ENCODE data around the gene SYNDIG1.
A peak's percentile ranks its signal among the peaks of the same experiment; 100 is the strongest.
"Not testable (repeated sequence)": the region's sequence is repeated elsewhere in the genome, so short reads cannot be mapped to it uniquely, and the experiment has no call there.

SYNDIG1 gene

DNA sequence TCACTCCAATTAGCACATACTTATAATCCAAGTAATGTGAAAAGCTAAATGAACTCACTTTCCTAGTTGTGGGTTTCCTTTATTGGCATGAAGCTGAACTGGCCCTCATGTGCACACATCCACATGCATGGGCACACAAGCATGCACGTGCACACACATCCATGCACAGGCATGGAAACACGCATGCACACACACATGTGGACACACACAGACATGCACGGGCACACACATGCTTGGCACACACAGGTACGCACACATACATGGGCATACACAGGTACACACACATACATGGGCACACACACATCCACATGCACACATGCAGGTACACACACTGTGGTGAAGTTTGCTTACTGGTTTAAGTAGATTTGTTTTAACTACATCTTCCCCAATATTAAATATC lies 23.8 kb downstream of the SYNDIG1 start:
- no peak for DNase-seq (ENCODE audit: low read depth)

DNA sequence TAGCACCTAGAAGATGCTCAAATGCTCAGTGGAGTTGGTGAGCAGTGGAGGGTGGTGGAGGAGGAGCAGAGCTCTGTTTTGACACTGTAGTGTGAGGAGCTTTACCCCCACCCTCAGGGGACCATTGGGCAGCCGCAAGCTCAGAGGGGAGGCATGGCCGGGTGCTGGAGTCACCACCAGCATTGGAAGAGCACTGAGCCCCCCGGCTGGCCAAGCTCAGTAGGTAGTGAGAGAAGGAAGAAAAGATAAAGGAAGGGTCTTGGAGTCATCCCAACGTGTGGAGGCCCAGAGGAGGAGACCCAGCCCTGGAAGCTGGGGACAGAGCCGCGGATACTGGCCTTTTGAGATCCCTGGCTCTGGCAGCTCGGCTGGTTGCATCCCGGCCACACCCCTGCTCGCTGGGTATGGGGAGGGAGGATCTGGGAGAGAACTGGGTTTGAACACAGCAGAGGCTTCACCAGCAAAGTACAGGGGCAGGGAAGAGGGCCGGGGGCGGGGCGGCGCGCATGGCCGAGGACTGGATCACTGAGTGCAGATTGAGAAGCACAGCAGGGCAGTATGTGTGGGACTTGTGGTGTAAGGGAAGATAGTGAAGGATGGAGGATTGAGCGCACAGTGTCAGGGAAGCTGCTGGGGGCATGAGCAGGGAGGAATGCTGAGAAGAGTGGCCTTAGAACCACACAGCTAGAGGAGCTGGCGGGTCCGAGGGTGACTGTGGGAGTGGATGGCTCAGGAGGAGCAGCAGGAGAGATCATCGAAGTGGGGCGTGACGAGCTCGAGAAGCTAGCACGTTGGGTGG lies 24.4 kb downstream of the SYNDIG1 start:
- DNase-seq (ENCODE audit: low read depth): no peak

DNA sequence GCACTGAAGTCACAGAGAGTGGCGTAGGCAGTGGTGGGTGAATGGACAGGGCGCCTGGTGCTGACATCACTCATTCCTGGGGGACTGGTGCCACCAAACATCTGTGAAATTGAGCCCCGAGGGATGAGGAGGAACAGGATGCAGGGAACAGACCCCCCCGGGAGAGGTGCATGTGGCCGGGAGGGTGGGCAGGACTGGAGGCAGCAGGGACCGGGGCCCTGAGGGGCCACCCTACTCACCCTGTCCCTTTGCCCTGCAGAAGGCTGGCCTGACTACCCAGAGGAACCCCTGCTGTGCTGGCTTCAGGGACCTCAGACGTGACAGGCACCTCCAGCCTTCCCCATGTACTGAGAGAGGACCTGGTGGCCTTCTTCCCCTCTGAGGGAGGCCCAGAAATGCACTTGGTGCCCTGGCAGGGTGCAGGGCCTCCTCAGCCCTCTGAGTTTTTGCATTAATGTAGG lies 25.1 kb downstream of the SYNDIG1 start:
- DNase-seq (ENCODE audit: low read depth): no peak

DNA sequence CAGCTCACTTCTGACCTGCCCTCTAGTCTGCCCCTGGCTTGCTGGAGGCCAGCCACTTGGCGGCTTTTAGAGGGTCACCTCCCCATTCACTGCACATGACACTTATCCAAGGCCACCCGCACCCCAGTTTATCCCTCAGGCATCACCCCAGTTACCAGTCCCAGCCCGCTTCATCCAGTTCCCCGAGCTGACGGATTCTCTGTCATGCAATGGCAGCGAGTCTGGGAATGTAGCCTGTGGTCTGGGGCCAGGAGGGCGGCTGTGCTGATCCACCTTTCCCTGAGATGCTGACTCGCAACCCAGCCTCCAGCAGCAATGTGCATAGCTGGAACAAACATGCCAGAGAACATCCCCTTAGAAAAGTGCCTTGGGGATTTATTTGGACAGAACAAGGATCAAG lies 25.8 kb downstream of the SYNDIG1 start:
- no peak for DNase-seq (ENCODE audit: low read depth)

DNA sequence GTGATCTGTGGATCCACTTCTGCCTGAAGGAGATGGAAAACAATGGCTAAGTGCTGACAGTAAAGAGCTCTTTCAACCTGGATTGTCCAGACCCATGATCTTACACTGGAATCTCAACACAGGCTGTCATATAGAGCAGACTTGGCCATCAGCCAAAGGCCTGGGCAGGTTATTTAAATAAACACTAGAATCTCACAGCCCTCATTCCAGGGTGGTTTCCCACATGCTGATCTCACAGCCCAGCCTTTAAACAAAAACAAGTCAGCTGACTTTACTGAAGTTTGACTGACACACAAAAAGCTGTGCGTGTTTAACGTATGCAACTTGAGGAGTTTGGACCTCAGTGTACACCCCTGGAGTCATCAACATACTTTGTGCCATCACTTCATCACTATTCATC lies 28.4 kb downstream of the SYNDIG1 start:
- peak; percentile 23 for DNase-seq (ENCODE audit: low read depth)

DNA sequence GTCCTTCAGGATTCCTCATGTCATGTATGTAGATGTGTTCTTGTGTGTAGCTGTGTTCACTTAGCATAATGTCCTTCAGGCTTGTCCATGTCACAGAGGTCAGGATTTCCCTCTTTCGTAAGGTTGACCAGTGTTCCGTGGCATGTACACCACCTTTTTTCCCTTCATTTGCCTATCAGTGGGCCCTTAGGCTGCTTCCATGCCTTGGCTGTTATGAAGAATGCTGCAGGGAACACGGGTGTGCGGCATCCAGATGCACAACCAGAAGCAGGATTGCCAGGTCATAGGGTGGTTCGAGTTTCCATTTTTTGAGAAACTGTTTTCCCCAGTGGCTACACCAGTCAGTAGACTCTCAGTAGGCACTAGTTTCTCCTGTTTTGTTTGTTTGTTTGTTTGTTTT lies 29.2 kb downstream of the SYNDIG1 start:
- no peak for DNase-seq (ENCODE audit: low read depth)

DNA sequence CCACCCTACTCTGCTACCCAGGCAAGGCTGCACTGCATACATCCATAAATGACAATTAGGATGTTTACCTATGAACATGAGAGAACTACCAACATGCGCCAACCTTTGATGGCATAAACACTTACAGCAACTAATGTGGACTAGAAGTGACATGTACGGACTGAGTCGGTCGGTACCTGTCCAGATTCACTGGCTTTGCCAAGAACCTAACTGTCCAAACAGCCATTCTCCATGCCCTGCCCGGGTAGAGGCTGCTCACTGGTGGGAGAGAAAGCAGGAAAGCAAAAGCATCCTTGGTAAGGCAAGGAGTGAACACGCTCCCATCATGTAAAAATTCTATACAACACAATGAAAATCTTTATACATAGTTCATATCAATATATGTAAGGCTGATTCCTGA lies 30.0 kb downstream of the SYNDIG1 start:
- DNase-seq (ENCODE audit: low read depth): no peak

DNA sequence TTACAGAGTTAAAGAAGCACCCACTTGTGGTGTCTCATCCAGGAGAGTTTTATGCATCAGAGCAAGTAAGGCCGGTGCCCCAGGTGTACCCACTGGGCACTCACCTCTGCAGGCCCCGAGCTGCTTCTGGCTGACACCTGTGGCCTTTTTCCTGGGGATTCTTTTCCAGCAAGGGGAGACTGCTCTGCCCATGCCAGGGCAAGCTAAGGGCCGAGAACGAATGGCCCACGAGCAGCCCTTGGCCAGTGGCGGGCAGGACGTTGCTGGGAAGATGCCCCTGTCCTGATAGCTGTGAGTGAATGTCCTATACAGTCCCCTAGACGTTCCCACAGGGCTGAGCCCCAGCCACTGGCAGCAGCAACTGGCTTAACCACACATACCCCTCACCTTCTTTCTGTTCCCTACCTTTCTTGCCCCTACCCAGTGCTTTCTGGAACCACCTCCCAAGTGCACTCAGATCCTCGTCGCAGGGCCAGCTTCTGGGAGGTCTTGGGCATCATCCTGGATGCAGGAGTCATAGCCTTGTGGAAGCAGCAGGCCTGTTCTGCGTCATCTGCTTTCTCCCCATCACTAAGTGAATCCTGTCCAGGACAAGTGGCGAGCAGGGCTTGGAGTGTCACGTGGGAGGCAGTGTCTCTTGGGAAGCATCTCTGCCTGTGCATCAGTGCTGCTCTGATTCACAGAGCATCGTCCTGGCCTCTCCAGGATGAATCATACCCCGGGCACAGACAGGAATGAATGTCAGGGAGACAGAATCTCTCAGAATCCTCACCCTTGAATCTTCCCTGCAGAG lies 32.5 kb downstream of the SYNDIG1 start:
- DNase-seq (ENCODE audit: low read depth): peak; percentile 70

DNA sequence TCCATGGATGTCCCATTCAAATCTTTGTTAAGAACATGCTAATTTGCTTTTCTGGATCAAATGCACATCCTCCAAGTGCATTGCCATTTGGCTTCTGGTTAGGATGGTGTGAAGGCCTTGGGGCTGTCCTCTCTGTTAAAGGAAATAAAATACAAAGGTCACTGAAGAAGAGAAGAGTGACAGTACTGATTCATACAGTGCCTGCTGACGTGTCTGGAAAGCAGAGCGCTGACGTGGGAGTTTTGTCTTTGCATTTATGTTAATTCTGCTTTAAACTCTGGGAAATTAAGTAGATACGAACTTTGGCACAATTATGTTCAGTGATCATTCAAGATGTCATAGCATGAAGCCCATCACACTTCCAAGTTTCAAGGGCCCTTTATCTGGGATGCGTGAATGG lies 33.2 kb downstream of the SYNDIG1 start:
- DNase-seq (ENCODE audit: low read depth): no peak

DNA sequence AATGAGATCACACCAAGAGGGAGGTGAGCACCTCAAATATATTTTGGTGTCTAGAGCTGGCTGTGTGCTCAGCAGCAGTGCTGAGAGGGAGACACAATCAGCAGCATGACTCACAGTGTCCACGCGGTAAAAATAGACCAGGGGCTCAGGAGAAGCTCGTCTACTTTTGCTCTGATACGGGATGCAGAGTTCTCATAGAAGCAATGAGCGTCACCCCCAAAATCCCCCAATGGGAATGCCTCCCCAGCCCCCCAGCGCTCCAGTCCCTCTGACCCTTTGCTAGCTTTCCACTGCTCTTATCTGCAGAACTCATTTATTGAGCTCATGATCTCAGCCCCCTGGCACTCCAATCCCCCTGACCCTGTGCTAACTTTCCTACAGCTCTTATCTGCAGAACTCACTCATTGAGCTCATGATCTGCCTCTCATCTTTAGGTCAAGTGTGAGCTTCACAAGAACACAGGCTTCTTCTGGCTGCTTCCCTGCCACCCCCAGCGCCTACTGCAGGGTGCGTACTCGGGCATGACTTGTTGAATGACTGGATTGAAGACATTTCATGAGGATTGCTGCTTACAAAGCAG lies 34.0 kb downstream of the SYNDIG1 start:
- peak; percentile 16 for DNase-seq (ENCODE audit: low read depth)

DNA sequence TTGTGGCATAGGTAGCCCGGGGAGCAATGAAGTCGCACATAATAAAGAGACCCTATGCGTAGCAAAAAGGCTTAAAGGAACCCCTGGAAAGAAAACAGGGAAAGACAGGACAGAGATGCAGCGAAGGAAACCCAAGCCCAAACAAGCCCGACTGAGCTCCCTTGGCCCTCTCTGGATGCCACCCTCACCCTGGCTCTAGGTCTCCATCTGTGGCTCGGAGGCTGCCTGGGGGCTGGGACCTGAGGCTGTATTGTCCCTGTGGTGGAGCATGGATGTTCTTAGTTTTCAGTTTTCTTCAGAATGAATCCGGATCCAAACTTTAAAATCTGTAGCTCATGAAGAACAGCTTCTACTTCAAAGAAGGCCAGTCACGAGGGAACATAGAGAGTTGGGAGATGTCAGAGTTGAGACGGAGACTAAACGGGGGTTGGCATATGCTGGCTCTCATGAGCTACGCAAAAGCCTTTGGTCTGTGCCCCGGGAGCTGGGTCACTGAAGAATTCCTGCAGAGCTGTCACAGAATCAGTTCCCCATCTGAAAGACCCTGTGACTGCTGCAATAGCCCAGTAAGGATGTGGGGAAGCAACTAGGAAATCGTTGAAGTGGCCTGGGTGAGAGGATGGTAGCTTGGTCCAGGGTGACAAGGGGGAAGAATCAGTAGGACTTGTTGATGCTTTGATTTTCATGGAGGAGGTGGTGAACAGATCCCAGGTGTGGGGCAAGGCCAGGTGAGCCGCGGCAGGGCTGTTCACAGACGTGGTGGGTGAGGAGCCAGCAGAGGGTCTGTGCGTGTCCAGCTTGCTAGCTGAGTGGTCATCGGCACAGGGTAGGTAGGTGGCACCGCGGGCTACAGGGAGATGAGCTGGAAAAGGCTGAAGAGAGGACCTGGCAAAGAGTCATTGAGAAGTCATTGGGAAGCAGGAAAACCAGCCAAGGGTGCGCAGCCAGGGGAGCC lies 35.2 kb downstream of the SYNDIG1 start:
- no peak for DNase-seq (ENCODE audit: low read depth)

DNA sequence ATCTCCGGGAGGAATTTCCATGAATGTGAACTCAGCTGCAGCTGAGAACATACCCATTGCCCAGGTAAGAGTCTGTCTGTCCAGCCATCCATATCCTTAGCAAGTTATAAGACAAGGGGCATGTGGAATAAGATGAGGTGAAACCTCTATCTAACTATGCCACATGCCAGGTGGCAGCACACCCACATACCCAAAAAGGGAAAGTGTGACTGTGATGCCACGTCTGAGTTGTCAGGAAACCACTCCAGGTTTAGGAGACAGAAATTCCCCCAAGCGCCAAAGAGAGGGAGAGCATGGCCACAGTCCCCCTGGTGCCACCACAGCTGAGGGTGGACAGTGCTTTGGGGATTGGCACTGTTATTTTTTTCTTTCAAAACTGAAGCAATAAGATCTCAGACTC lies 36.7 kb downstream of the SYNDIG1 start:
- DNase-seq (ENCODE audit: low read depth): no peak

DNA sequence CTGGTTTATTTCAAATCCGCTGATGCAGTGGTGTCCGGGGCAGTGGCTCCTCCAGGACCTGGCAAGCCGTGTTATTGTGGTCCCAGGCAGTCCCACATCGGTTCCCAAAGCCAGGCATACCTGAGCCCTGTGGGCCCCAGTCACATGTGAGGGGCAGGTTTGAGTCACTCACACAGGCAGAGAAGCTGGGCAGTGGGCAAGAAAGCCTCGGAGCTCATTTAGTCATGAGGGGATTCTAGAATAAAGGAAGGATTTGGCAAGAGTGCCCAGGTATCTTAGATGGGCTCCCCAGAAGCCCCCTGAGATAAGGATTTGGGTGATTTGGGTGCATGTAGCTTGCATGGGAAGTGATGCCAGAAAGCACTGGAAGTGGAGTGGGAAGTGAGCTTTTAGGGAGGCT lies 37.3 kb downstream of the SYNDIG1 start:
- no peak for DNase-seq (ENCODE audit: low read depth)

DNA sequence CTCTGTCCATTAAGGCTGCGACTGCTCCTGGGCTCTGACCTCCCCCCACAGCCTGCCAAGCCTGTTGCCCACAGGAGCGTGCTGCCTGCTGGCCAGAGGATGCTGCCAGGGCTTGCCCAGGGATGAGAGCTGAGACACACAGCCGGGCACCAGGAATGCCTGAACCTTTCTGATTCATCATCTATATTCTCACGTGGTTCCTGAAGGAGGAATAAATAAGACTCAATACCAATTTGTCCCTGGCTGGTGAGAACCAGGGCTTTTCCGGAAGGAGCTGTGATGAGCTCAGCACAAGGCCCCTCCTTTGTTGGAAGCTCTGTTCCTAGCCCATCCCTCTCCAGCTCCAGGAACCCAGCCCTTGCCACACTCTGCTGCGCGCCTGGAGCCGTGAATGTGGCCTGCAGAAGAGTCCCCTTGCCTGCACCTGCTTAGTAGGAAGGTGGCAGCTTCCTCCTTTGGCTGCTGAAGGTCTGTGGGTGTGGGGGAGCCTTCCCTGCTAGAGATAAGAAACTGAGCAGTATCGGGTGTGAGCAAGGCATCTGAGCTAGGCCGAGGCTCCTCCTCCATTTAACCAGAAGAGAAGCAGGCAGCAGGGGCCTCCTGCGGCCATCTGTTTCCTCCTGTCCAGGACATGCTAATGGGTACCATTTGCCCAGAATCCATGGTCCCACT lies 37.9 kb downstream of the SYNDIG1 start:
- DNase-seq (ENCODE audit: low read depth): no peak

DNA sequence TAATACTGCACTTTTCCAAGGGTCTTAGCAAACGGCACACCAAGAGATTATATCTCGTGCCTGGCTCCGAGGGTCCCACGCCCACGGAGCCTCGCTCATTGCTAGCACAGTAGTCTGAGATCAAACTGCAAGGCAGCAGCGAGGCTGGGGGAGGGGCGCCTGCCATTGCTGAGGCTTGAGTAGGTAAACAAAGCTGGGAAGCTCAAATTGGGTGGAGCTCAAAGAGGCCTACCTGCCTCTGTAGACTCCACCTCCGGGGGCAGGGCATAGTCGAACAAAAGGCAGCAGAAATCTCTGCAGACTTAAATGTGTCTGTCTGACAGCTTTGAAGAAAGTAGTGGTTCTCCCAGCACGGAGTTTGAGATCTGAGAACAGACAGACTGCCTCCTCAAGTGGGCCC lies 43.0 kb downstream of the SYNDIG1 start:
- DNase-seq (ENCODE audit: low read depth): not testable (repeated sequence)

DNA sequence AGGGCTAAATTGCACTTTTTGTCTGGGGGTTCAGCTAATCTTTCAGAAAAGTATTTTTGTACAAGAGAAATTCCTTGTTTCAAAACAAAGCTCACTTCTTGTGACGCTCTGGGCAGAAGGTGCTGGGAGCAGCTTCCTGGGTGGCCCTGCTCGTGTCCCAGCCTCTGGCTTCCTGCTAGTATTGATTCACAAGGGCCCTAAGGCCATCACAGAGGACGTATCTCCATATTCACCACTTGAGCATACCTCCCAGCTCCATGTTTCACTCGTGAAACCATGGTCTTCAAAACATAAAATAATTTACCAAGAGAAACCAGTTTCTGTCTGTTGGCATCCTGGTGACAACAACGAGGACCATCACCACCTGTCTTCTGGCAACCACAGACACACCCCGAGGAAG lies 49.1 kb downstream of the SYNDIG1 start:
- no peak for DNase-seq (ENCODE audit: low read depth)

DNA sequence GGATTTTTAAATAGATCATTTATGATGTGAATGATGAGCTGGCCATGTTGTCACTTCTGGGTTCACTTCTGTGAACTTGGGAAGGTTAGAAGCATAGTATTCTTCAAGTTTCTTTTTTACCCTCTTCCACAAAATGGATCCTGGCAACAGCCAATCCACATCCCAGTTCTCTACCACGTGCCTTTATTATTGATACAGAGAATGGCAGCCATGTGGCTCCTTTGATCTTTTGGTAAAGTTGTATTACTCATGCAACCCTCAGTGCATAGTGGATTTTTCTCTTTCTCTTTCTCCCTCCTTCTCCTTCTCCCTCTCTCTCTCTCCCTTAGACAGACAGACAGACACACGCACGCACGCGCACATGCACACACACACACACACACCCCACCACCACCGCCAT lies 50.0 kb downstream of the SYNDIG1 start:
- DNase-seq (ENCODE audit: low read depth): no peak

DNA sequence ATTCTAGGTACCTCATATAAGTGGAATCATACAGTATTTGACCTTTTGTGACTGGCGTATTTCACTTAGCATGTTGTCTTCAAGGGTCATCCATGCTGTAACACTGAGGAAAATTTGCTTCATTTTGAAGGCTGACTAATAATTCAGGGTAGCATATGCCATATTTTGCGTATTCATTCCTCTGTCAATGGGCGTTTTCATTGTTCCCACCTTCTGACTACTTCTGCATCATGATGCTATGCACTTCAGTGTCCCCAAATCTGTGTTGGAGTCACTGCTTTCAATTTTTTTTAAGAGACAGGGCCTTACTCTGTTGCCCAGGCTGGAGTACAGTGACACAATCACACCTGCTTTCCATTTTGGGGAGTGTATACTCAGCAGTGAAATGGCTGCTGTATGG lies 51.6 kb downstream of the SYNDIG1 start:
- DNase-seq (ENCODE audit: low read depth): no peak

DNA sequence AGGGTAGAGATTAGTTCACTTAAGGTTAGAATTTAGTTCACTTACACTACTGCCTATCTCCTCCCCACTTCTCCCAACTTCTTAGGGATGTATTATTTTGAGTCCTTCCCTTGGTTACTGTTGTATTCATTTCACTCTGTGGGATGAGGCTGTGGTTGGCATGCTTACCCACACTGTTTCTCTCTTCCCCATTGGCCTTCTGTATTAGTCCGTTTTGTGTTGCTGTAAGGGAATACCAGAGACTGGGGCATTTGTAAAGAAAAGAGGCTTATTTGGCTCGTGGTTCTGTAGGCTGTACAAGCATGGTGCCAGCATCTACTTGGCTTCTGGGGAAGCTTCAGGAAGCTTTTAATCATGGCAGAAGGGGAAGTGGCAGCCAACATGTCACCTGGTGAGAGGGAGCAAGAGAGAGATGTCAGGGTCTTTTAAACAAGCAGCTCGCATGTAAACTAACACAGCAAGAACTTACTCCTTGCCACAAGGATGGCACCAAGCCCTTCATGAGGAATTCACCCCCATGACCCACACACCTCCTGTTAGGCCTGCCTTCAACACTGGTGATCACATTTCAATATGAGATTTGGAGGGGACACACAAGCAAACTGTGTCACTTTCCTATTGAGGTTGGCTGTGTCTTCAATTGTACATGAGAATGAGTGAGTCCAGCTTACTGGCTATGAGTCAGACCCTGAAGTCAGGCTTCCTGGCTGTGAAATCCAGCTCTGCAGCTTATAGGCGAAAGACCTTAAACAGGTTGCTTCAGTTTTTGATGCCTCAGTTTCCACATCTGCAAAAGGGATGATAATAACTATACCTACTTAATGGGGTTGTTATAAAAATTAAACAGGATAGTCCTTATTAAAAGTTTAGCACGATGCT lies 53.3 kb downstream of the SYNDIG1 start:
- DNase-seq (ENCODE audit: low read depth): peak; percentile 24

DNA sequence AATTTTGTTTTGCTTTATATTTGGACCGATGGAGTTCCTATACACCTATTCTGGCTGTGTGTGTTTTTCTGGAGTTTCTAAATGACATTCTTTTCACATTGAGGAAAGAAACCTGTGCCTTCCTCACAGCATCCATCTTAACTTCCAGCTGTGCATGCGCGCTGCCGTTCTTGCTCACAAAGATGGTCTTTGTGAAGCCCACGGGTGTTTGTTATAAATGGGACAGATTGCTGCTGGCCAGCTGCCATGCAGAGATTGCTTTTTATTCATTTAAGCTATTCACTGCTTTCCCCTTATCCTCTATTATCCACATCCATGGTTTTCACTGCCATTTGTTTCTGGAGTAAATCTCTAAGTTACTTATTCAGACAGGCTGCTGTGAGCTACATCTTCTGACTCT lies 54.2 kb downstream of the SYNDIG1 start:
- DNase-seq (ENCODE audit: low read depth): no peak
